H9 (cell line): ENCODE results near the gene ATP10B. TPM values are rescaled to one million over a fixed set of nuclear protein-coding genes. Genes with fewer than 3 reads are reported as not detected.

Experiments
- DNase-seq: peaks from one replicate; pipeline ENCODE4 v3.0.0-alpha.2; 2017
- H2AFZ ChIP-seq: one replicate; pipeline ENCODE4 v1.6.1; 2013; ENCODE audit warnings: mild to moderate bottlenecking, low read length, control low read depth, moderate library complexity
- H2AK5ac ChIP-seq: 2 replicates; pipeline ENCODE4 v1.6.1; 2013; ENCODE audit warnings: low read length, control low read depth, mixed read lengths; ENCODE audit not compliant: insufficient read length
- H2BK120ac ChIP-seq: one replicate; pipeline ENCODE4 v1.6.1; 2013; ENCODE audit warnings: low read depth, mild to moderate bottlenecking, low read length, control low read depth, inconsistent platforms; ENCODE audit not compliant: poor library complexity, severe bottlenecking
- H2BK12ac ChIP-seq: 2 replicates; pipeline ENCODE4 v1.6.1; 2013; ENCODE audit warnings: low read length, control low read depth, mixed read lengths, low read depth; ENCODE audit not compliant: insufficient read length
- H2BK15ac ChIP-seq: 2 replicates; pipeline ENCODE4 v1.6.1; 2013; ENCODE audit warnings: low read depth, low read length, control low read depth
- H2BK20ac ChIP-seq: one replicate; pipeline ENCODE4 v1.6.1; 2013; ENCODE audit warnings: low read depth, mild to moderate bottlenecking, low read length, control low read depth, inconsistent platforms; ENCODE audit not compliant: poor library complexity, severe bottlenecking
- H2BK5ac ChIP-seq: 2 replicates; pipeline ENCODE4 v1.6.1; 2013; ENCODE audit warnings: low read length, control low read depth, mixed read lengths; ENCODE audit not compliant: insufficient read length
- H3K14ac ChIP-seq: 2 replicates; pipeline ENCODE4 v1.6.1; 2013; ENCODE audit warnings: low read length, control low read depth; ENCODE audit not compliant: insufficient read depth
- H3K18ac ChIP-seq: 2 replicates; pipeline ENCODE4 v1.6.1; 2013; ENCODE audit warnings: low read depth, mild to moderate bottlenecking, mixed read lengths, low read length, control low read depth; ENCODE audit not compliant: insufficient read length
- H3K23ac ChIP-seq: 2 replicates; pipeline ENCODE4 v1.6.1; 2013; ENCODE audit warnings: low read length, control low read depth, mixed read lengths, low read depth; ENCODE audit not compliant: insufficient read length
- H3K23me2 ChIP-seq: 2 replicates; pipeline ENCODE4 v1.6.1; 2013; ENCODE audit warnings: low read depth, mild to moderate bottlenecking, mixed read lengths, low read length, control low read depth; ENCODE audit not compliant: insufficient read length, poor library complexity, severe bottlenecking
- H3K27ac ChIP-seq: 2 replicates; pipeline ENCODE4 v1.5.1; 2013; ENCODE audit warnings: low read length, control low read depth, mixed read lengths, low read depth; ENCODE audit not compliant: insufficient read length
- H3K27me3 ChIP-seq: 2 replicates; pipeline ENCODE4 v1.6.1; 2013; ENCODE audit warnings: low read length, control low read depth, inconsistent platforms; ENCODE audit not compliant: insufficient read depth
- H3K4ac ChIP-seq: 2 replicates; pipeline ENCODE4 v1.6.1; 2013; ENCODE audit warnings: low read depth, mild to moderate bottlenecking, control low read depth, inconsistent platforms, low read length, moderate library complexity
- H3K4me1 ChIP-seq: 2 replicates; pipeline ENCODE4 v1.6.1; 2013; ENCODE audit warnings: low read length, control low read depth, inconsistent platforms; ENCODE audit not compliant: insufficient read depth
- H3K4me2 ChIP-seq: 2 replicates; pipeline ENCODE4 v1.6.1; 2013; ENCODE audit warnings: low read length, control low read depth, mixed read lengths; ENCODE audit not compliant: insufficient read length, insufficient read depth
- H3K56ac ChIP-seq: 2 replicates; pipeline ENCODE4 v1.6.1; 2013; ENCODE audit warnings: low read depth, mild to moderate bottlenecking, mixed read lengths, low read length, control low read depth; ENCODE audit not compliant: insufficient read length
- H3K79me1 ChIP-seq: 2 replicates; pipeline ENCODE4 v1.6.1; 2013; ENCODE audit warnings: low read depth, mild to moderate bottlenecking, moderate library complexity, low read length, control low read depth, inconsistent platforms; ENCODE audit not compliant: insufficient read depth, poor library complexity, severe bottlenecking
- H3K79me2 ChIP-seq: 2 replicates; pipeline ENCODE4 v1.6.1; 2013; ENCODE audit warnings: low read length, control low read depth, inconsistent platforms; ENCODE audit not compliant: insufficient read depth
- H3K9ac ChIP-seq: 2 replicates; pipeline ENCODE4 v1.6.1; 2013; ENCODE audit warnings: low read length, control low read depth, mixed read lengths; ENCODE audit not compliant: insufficient read length; ENCODE audit errors: extremely low read depth
- H3K9me3 ChIP-seq: one replicate; pipeline ENCODE4 v1.6.1; 2013; ENCODE audit warnings: low read depth, low read length, inconsistent platforms; ENCODE audit not compliant: control insufficient read depth
- H3T11ph ChIP-seq: one replicate; pipeline ENCODE4 v1.6.1; 2013; ENCODE audit warnings: mild to moderate bottlenecking, low read length, control low read depth, inconsistent platforms
- H4K20me1 ChIP-seq: one replicate; pipeline ENCODE4 v1.6.1; 2013; ENCODE audit not compliant: control insufficient read depth, insufficient read length, insufficient read depth
- H4K5ac ChIP-seq: 2 replicates; pipeline ENCODE4 v1.6.1; 2013; ENCODE audit warnings: low read depth, mild to moderate bottlenecking, mixed read lengths, low read length, control low read depth; ENCODE audit not compliant: insufficient read length
- H4K8ac ChIP-seq: replicated peaks from 2 replicates; pipeline ENCODE4 v1.6.1; 2013; ENCODE audit warnings: low read length, control low read depth, mixed read lengths, low read depth; ENCODE audit not compliant: insufficient read length
- H4K91ac ChIP-seq: 2 replicates; pipeline ENCODE4 v1.6.1; 2013; ENCODE audit warnings: low read depth, mild to moderate bottlenecking, moderate library complexity, mixed read lengths, low read length, control low read depth; ENCODE audit not compliant: insufficient read length
- H3K27ac Mint-ChIP-seq, 3 experiments: 2 replicates in 2 of 3; 3 replicates in 1 of 3; pipeline ENCODE4 v1.8.0; 2020 to 2021; ENCODE audit warnings: mixed read lengths in 3 of 3, mild to moderate bottlenecking in 1 of 3, moderate library complexity in 1 of 3
- H3K27me3 Mint-ChIP-seq: 2 replicates; pipeline ENCODE4 v1.8.0; 2021; ENCODE audit warnings: low read depth, mild to moderate bottlenecking, moderate library complexity, mixed read lengths
- H3K36me3 Mint-ChIP-seq, 3 experiments: 2 replicates in 2 of 3; 3 replicates in 1 of 3; pipeline ENCODE4 v1.8.0; 2020 to 2021; ENCODE audit warnings: low read depth in 3 of 3, mixed read lengths in 3 of 3; ENCODE audit not compliant: insufficient read depth in 1 of 3
- H3K4me1 Mint-ChIP-seq, 2 experiments: 2 replicates each; pipeline ENCODE4 v1.8.0; 2020; ENCODE audit warnings: mixed read lengths in 2 of 2
- H3K4me3 Mint-ChIP-seq, 2 experiments: 2 replicates in 1 of 2; 3 replicates in 1 of 2; pipeline ENCODE4 v1.8.0; 2020 to 2021; ENCODE audit warnings: mild to moderate bottlenecking in 2 of 2, mixed read lengths in 2 of 2, moderate library complexity in 1 of 2
- H3K9me3 Mint-ChIP-seq, 2 experiments: 2 replicates in 1 of 2; 3 replicates in 1 of 2; pipeline ENCODE4 v1.8.0; 2020; ENCODE audit warnings: mild to moderate bottlenecking in 2 of 2, mixed read lengths in 2 of 2, moderate library complexity in 1 of 2
- CTCF ChIP-seq: fragments of 200-600 bp; sonication (generic); conservative IDR thresholded peaks from 3 replicates; pipeline ENCODE4 v1.8.0; 2021; ENCODE audit warnings: antibody characterized with exemption, mild to moderate bottlenecking
- WGBS: extraction: QIAGEN DNeasy Blood & Tissue Kit; methylation state at CpG from one replicate; pipeline ENCODE4 v1.1.7; 2013; ENCODE audit warnings: missing lambda C conversion rate, low lambda C conversion rate, mixed read lengths; ENCODE audit not compliant: insufficient read length; ENCODE audit errors: extremely low coverage; 5-methylcytosine and 5-hydroxymethylcytosine counted together
- total RNA-seq: library from RNA; stranded (reverse); gene quantifications from 2 replicates; pipeline ENCODE4 v1.2.1, GENCODE V29; 2021

ATP10B gene
- total RNA-seq, 1 experiment from 2014 or later = 0.42 TPM

- Histone ChIP-seq H3K14ac (no peak overlapping the region), H2BK12ac (no peak overlapping the region), H4K8ac (no peak overlapping the region), H3K4me1 (no peaks in the 10 kb centered on the region), H3K9ac (no peak overlapping the region), H3K23ac (no peak overlapping the region), H3K18ac (no peak overlapping the region), H3K27ac (no peak overlapping the region), H3K4me2 (no peak overlapping the region), H4K5ac (no peak overlapping the region), H2BK20ac (no peak overlapping the region), H3K56ac (no peak overlapping the region), H3K27me3 (no peaks in the 10 kb centered on the region), H3K79me2 (no peaks in the 10 kb centered on the region), H2BK120ac (no peak overlapping the region), H3T11ph (no peak overlapping the region), H4K91ac (no peak overlapping the region), H3K79me1 (no peaks in the 10 kb centered on the region), H3K9me3 (no peaks in the 10 kb centered on the region), H4K20me1 (no peaks in the 10 kb centered on the region), H3K4ac (no peak overlapping the region), H3K23me2 (no peaks in the 10 kb centered on the region), H2BK15ac (no peak overlapping the region), H2AK5ac (no peak overlapping the region), H2BK5ac (no peak overlapping the region), H2AFZ (no peak overlapping the region)
- Mint-ChIP-seq H3K27me3 (no peaks in the 10 kb centered on the region; the same call in 1 of the 2 replicates), H3K4me3 (no peak overlapping the region), H3K27ac (no peak overlapping the region), H3K4me1 (peaks cover 0 to 8% of the 10 kb centered on the region in 2 experiments; a peak in 2 of 4 replicates), H3K36me3 (no peaks in the 10 kb centered on the region), H3K9me3 (no peaks in the 10 kb centered on the region)
- TF ChIP-seq CTCF = no peak
- WGBS = no CpG with 5 or more reads among the region's 1 CpG
- no peak for DNase-seq
Measured at GRCh38 chr5:160543395-160543794, 308.6 kb downstream of the ATP10B start.
